GM12891 (cell line): Measurements from ENCODE around the gene MILR1.
"Not testable (repeated sequence)": the region's sequence is repeated elsewhere in the genome, so short reads cannot be mapped to it uniquely, and the experiment has no call there.

ENCODE experiments used
- DNase-seq: peaks from one replicate; pipeline ENCODE4 v3.0.0; 2011; ENCODE audit warnings: low spot score; ENCODE audit not compliant: insufficient read length
- FAIRE-seq: peaks from 2 replicates; lab custom pipeline; 2011; peaks lifted over from hg19 to GRCh38; lab: Jason Lieb, UNC
- PAX5 ChIP-seq: IDR thresholded peaks from 2 replicates; pipeline ENCODE4 v1.6.1; 2011; ENCODE audit warnings: low read length, moderate library complexity, mild to moderate bottlenecking; ENCODE audit not compliant: insufficient read depth, severe bottlenecking
- POLR2A ChIP-seq: IDR thresholded peaks from 2 replicates; pipeline ENCODE4 v1.6.1; 2011; ENCODE audit warnings: low read depth, low read length, control low read depth
- POLR2AphosphoS5 ChIP-seq: IDR thresholded peaks from 2 replicates; pipeline ENCODE4 v1.6.1; 2011; ENCODE audit warnings: low read depth, low read length, control low read depth
- POU2F2 ChIP-seq: IDR thresholded peaks from 2 replicates; pipeline ENCODE4 v1.6.1; 2011; ENCODE audit warnings: low read depth, mild to moderate bottlenecking, control low read depth, low read length, moderate library complexity
- SPI1 ChIP-seq: IDR thresholded peaks from 2 replicates; pipeline ENCODE4 v1.6.1; 2011; ENCODE audit warnings: low read depth, low read length, control low read depth
- TAF1 ChIP-seq: IDR thresholded peaks from 2 replicates; pipeline ENCODE4 v1.6.1; 2011; ENCODE audit warnings: low read depth, low read length, control low read depth

Gene MILR1

GRCh38 chr17:64426596-64426995 is 22.3 kb upstream of the MILR1 start:
- TF ChIP-seq TAF1 (no peak), PAX5 (no peak), POLR2A (no peak), POLR2AphosphoS5 (no peak), SPI1 (no peak), POU2F2 (no peak)
- DNase-seq (no peak), FAIRE-seq (no peak)

DNA sequence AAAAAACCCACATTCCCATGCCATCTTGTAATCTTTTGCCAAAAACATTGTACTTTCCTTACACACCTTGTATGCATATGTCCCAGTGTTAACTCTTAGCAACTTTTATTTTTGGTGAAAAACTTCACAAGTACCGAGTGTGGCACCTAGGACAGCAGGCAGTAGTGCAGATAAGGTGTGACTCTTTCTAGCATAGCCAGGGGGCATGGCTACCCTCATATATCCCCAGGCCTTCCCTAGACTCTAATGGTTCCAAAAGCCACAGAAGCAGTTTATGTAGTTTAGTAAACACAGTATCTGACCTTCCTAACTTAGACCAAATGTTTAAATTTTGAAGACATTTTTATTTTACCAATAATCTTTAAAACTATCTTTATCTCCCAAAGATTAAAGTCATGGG is 20.5 kb upstream of the MILR1 start:
- FAIRE-seq (no peak), DNase-seq (no peak)
- TF ChIP-seq POLR2A = no peak
- no peak for TF ChIP-seq SPI1
- no peak for TF ChIP-seq TAF1
- no peak for TF ChIP-seq POLR2AphosphoS5
- no peak for TF ChIP-seq PAX5
- no peak for TF ChIP-seq POU2F2

GRCh38 chr17:64430036-64430435 is 18.9 kb upstream of the MILR1 start:
- FAIRE-seq, DNase-seq: not testable (repeated sequence)

DNA sequence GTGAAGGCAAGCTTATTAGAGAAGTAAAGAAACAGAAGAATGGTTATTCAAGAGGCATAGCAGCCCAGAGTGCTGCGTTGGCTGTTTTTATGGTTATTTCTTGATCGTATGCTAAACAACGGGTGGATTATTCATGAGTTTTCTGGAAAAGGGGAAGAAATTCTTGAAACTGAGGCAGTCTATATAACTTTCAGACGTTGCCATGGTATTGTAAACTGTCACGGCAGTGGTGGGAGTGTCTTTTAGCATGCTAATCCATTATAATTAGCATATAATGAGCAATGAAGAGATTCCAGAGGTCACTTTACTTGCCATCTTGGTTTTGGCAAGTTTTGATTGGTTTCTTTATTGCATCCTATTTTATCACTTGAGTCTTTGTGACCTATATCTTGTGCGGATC is 17.4 kb upstream of the MILR1 start:
- FAIRE-seq = no peak
- no peak for TF ChIP-seq TAF1
- TF ChIP-seq POU2F2 = no peak
- TF ChIP-seq SPI1 = no peak
- no peak for TF ChIP-seq PAX5
- DNase-seq = no peak

- DNase-seq = no peak
- TF ChIP-seq TAF1 = no peak
- no peak for TF ChIP-seq POU2F2
- no peak for TF ChIP-seq POLR2AphosphoS5
- TF ChIP-seq SPI1 = no peak
- no peak for FAIRE-seq
Observed at GRCh38 chr17:64437944-64438525, 10.9 kb upstream of the MILR1 start.

GRCh38 chr17:64439521-64439920 is 9.4 kb upstream of the MILR1 start:
- FAIRE-seq, DNase-seq: not testable (repeated sequence)

DNA sequence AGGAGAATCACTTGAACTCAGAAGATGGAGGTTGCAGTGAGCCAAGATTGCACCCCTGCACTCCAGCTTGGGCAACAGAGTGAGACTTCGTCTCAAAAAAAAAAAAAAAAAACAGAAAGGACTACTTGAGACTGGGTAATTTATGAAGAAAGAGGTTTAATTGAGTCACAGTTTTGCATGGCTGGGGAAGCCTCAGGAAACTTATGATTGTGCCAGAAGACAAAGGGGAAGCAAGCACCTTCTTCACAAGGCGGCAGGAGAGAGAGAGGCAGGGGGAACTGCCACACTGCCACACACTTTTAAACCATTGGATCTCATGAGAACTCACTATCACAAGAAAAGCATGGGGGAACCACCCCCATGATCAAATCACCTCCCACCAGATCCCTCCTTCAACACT is 9.0 kb upstream of the MILR1 start:
- TF ChIP-seq POLR2AphosphoS5 (no peak), PAX5 (no peak), SPI1 (no peak), TAF1 (no peak), POU2F2 (no peak), POLR2A (no peak)
- FAIRE-seq (no peak), DNase-seq (no peak)

DNA sequence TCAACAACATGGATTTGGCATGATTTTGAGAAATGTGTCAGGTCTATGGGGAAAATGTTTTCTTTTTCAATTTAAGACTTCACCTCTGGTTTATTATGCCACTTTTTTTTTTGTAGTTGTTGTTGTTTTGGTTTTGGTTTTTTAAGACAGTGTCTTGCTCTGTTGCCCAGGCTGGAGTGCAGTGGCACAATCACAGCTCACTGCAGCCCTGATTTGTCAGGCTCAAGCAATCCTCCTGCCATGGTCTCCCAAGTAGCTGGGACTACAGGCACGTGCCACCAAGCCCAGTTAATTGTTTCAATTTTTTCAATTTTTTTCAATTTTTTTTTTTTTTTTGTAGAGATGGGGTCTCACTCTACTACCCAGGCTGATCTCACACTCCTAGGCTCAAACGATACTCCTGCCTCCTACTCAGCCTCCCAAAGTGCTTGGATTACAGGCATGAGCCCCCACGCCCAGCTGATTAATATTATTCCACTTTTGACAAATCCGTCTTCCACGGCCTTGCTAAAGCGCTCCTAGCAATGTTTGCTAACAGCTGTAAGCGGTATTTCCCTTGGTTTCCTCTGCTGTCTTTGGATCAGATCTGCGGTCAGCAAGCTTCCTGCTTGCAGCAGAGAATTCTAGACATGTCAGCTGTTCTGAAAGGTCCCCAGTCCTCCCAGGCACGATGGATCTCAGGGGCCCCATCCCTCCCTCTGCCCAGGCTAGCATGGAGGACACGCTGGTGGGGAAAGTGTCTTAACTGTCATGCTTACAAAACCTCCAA is 7.0 kb upstream of the MILR1 start:
- FAIRE-seq = no peak
- TF ChIP-seq SPI1 (no peak), POU2F2 (no peak), TAF1 (no peak), PAX5 (no peak), POLR2AphosphoS5 (no peak), POLR2A (no peak)
- DNase-seq = no peak

GRCh38 chr17:64442541-64442971 is 6.4 kb upstream of the MILR1 start:
- TF ChIP-seq PAX5 (no peak), SPI1 (peak; percentile 59)
- DNase-seq (no peak), FAIRE-seq (no peak)

- FAIRE-seq = no peak
- no peak for TF ChIP-seq POU2F2
- no peak for TF ChIP-seq TAF1
- no peak for TF ChIP-seq SPI1
- no peak for TF ChIP-seq POLR2AphosphoS5
- no peak for TF ChIP-seq PAX5
- TF ChIP-seq POLR2A = no peak
- DNase-seq = no peak
Observed at GRCh38 chr17:64443086-64443760, 5.7 kb upstream of the MILR1 start.

DNA sequence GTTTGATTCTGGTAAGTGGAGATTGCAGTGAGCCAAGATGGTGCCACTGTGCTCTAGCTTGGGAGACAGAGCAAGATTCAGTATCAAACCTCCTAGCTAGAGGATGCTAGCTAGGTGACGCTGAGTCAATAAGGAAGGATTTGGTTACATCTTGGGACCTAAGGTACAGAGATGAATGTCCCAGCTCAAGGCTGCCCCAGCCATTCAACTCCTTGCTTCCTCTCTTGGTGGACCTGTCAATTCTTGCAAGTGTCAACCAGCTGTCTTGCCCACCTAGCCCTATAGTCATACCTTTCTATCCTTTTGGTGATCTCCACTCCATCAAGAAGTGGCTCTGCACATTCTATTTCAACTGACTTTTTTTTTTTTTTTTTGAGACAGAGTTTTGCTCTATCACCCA is 1.4 kb upstream of the MILR1 start:
- DNase-seq (no peak), FAIRE-seq (no peak)
- TF ChIP-seq SPI1 = no peak
- no peak for TF ChIP-seq TAF1
- TF ChIP-seq POU2F2 = no peak
- no peak for TF ChIP-seq POLR2A
- no peak for TF ChIP-seq POLR2AphosphoS5
- no peak for TF ChIP-seq PAX5
